Left hindlimb (tissue), 1 donor: ENCODE measurements around the gene TSPAN18.

Experiments
- DNase-seq: peaks from one replicate; pipeline ENCODE4 v3.0.0-alpha.2; 2018

TSPAN18 gene

DNA sequence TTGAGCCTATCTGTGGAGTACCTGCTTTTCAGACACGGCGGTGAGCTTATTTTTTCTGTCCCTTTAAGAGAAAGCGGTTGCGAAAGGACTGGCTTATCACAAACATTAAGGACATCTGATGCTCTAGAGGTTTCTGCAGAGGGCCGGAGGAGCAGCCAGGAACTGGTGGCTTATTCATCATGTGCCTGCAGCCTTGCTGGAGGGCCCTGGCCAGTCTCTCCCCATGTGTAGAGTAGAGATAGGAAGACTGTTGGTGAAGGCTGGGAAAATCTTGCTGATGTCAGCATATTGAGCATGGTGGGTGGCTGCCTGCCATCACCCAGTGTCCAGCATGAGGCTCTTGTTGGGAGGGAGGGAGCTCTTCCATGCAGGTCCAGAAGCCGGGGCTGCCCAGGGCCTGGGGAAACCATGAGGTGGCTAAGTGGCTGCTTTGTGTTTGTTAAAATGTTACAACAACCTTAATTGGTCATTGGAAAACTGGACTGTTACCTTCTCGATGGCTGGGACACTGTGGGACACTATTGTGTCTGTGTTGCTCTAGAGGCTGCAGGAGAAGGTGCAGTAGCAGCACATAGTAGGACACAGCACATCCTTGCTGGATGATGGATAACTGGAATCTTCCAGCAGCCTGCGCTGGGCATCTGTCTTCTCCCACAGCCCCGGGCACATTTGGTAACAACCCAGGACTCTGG is 54.3 kb downstream of the TSPAN18 start:
- no peak for DNase-seq

DNA sequence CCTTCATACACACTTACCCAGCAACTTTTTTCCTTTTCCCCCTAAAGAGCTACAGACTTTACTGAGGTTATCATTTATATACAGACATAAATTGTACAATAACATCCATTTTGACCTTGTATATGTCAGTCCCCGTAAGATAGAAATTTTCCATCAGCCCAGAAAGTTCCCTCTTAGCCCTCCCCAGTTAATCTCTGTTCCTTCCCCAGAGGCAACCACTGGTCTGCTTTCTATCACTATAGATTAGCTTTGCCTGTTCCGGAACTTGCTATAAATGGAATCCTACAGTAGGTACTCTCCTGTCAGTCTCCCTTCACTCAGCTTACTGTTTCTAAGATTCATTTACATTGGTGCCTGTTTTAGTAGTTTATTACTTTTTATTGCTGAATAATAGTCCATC is 54.9 kb downstream of the TSPAN18 start:
- DNase-seq: no peak

DNA sequence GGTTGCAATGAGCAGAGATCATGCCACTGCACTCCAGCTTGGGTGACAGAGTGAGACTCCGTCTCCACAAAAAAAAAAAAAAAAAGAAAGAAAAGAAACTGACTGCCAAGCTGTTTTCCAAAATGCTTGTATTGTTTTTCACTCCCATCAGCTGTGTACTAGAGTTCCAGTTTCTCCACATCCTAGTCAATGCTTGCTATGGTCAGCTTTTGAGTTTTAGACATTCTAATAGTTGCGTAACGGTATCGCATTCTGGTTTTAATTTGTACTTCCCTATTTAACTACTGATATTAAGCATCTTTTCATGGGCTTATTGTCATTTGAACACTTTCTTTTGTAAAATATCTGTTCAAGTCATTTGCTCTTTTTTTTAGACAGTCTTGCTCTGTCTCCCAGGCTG is 55.7 kb downstream of the TSPAN18 start:
- DNase-seq: no peak

DNA sequence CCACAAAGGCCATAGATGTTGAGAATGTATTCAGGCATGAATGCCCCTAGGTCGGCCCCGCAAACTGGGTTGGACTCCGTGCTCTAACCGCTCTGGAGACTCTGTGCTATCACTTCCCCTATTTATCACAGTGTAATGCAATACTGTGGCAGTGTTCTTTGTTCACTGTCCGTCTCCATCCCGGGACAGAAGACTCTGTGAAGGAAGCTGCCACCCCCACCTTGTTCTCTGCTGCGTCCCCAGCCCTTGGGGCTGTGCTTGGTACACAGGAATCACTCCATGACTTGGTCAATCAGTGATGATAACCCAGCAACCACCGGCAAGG is 57.6 kb downstream of the TSPAN18 start:
- DNase-seq: peak; percentile 22

DNA sequence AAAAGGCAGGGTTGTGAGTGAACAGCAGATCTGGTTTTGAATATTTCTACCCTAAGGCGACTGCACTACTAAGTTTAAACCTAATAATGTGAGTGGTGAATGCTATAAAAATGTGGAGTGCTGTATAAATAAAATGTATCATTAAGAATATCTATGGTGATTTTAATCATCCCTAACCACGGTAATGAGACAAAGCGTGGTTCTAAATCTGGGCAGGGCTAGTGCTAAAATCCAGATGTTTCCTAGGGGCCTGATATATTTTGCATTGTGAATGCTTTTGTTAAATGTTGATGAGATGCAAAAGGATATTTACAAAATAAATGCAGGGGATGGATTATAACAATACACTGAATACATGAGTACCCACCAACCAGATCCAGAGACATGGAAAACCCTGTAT is 58.1 kb downstream of the TSPAN18 start:
- DNase-seq: no peak

DNA sequence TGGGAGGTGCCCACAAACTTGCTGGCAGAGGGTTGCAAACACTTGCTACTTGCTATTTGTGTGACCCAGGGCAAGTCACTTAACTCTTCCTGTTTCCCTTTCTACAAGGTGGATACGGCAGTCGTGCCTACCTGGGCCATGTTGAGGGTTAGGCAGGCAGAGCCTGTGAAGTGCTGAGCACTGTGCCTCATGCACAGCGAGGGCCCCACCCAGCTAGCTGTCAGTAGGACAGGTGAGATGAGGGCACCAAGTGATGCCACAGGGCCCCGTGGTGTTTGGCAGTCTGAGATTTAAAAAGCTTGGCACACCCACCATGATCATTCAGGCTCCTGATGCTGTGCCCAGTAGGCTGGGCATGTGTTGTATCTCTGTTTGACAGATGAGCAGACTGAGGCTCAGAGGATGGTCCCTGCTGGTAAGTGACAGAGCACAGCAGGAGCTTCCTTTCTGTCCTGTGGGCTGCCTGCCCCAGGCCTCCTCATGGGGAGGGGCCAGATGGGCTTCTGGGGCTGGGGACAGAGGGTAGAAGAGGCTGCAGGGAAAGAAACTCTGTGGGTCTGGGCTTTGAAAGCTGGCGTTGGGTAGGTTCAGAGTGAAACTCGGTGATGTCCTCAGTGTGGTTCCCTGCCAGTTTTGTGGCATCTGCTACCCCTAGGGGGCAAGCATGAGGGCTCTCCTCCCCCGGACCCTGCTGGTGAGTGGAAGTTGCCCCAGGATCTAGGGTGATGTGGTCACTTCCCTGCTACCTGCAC is 59.3 kb downstream of the TSPAN18 start:
- DNase-seq: peak; percentile 32

DNA sequence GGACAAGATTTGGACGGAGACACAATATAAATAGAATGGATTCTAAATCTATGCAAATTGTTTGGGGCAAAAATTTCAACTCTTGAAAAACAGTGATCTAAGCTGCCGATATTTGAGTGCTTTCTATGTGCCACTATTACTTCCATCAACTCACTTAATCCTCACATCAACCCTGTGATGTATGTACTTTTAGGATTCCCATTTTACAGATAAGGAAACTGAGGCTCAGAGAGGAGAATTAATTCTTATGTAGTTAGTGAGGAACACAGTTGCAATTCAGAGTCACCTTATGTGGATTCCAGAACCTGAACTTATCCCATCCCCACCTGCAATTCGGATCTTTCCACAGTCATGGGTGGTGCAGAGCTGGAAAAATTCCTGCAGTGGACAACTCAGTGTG is 60.3 kb downstream of the TSPAN18 start:
- DNase-seq: peak; percentile 8

DNA sequence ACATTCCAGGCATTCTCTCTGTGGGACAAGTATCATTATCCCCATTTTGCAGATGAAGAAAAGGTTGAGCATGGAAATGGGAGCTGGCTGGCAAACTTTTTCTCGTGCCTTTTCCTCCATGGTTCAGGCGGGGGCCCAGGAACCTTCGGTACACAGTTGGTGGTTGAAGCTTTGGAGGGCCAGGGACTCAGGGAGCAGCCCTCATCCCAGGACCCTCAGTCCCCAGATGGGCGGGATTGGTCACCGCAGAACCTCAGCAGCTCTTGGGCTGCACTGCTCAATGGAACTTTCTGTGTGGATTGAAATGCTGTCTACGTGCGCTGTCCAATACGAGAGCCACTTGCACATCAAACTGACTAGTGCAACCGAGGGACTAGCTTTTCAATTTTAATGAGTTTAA is 61.2 kb downstream of the TSPAN18 start:
- peak; percentile 2 for DNase-seq

DNA sequence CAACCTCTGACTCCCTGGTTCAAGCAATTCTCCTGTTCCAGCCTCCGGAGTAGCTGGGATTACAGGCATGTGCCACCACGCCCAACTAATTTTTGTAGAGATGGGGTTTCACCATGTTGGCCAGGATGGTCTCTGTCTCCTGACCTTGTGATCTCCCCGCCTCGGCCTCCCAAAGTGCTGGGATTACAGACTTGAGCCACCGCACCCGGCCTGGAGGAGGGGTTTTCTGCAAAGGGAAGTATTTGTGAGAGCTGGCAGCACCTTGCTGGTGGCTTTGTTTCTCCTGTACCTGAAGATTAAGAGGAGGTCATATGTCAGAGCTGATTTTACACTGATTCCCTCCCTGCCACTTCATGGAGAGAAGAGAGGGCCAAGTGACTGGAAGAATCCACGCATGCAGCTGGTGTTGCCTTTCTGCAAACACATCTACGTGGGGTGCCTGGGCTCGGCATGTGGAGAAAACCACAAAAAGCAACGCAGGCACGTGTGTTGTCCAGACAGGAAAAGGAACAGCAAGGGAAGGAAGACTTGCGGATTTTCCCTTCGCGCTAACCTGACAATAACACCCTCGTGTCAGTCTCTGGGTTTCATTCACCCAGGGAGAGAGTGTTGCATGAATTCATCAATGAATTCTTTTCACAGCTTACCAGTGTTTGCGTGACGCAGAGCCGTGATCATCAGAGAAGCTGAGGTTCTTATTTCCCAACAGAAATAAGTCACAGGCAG is 61.9 kb downstream of the TSPAN18 start:
- DNase-seq: peak; percentile 23

DNA sequence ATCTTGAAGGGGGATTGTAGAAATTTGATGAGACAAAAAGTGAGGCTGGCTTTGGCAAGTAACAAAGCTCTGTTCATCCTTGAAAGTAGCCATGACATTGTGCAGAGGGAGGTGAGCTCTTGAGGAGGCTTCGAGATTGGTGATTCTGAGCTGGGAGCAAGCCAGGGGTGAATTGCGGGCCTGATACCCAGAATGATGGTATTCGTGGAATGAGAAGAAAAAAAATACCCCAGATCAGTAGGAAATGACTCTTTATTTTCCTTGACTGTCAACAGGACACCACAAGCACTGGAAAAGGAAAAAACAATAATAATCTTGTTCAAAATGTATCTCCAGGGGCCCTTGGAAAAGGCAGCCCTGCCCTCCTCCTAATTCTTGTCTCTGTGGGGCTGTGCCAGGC is 62.7 kb downstream of the TSPAN18 start:
- peak; percentile 4 for DNase-seq

DNA sequence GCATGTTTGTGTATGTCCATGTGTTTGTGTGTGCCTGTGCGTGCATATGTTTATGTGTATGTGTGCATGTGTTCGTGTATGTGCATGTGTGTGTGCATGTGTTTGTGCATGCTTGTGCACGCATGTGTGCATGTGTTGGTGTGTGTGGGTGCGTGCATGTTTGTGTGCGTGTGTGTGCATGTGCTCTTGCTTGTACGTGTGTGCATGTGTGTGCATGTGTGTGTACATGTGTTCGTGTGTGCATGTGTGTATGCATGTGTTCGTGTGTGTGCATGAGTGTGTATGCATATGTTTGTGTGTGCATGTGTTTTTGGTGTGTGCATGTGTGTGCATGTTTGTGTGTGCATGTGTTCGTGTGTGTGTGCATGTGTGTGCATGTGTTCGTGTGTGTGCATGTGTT is 63.4 kb downstream of the TSPAN18 start:
- DNase-seq: peak; percentile 8

DNA sequence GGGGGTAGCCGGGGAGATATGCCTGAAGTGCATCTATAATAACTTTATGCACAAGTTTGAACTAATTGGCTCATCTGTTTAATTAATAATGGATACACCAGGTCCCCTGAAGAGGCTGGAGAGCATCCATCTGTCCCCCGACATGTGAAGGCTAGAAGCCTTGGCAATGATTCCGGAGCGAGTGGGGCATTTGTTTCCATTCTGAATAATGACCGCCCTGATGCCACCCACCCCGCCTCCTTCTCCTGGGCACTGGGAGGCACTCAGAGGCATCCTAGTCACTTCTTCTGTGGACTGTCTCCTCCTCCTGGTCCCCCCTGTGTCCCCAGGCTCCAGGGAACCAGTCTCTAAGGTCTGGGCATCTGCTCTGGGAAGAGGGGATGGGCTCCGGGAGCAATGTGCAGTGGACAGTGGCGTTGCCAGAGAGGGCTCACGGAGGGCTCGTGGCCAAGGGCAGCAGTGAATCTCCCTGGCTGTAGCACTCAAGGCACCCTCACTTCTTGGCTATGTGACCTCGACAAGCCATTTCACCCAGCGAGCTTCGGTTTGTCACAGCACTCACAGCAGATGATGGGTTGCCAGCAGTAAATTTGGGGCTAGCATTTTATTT is 64.7 kb downstream of the TSPAN18 start:
- DNase-seq: peak; percentile 24

DNA sequence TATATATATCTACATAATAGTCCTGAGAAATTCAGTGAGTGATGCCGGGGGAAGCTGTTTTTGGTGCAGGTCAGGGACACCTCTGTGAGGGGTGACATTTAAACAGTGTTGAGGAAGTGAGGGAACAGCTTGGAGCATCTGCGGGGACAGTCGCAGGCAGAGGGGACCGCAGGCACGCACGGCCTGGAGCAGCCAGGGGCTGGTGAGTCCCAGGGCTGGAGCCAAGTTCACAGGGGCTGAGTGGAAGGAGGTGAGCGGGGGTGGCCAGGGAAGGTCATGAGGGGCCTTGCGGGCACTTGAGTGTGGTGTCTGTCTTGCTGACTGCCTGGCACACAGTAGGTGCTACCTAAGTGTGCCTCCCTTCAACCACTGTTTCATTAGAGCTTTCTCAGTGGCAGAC is 65.4 kb downstream of the TSPAN18 start:
- DNase-seq: peak; percentile 23

DNA sequence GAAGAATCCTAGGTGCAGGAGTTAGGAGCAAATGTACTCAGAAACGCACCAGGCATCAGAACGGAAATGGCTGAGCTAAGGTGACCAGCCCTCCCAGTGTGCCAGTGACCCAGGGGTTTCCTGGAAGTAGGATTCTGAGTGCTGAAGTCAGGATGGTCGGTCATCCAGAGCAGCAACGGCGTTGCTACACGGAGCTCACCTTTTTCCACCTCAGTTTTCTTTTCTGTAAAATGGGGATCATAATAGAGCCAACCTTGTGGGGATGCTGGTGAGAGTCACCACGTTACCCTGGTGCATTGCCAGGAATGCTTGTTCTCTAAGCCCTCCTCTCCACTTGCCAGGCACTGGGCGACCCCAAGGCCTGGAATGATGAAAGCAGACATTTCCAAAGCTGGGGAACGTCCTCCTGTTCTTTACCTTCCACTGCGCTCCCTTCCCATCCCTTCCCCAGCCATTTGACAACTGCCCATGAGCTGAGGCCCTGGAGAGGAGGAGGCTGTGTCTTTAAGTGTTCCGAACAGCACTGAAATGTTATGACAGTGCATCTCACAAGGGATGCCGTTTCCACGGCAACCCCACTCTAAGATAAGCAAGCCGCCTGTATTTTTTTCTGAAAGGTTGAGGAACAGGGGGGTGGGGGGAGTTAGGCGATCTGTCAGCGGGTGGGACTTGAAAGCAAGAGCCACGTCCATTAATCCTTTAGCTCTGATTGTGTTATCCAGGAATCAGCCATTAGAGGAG is 66.8 kb downstream of the TSPAN18 start:
- peak; percentile 52 for DNase-seq

DNA sequence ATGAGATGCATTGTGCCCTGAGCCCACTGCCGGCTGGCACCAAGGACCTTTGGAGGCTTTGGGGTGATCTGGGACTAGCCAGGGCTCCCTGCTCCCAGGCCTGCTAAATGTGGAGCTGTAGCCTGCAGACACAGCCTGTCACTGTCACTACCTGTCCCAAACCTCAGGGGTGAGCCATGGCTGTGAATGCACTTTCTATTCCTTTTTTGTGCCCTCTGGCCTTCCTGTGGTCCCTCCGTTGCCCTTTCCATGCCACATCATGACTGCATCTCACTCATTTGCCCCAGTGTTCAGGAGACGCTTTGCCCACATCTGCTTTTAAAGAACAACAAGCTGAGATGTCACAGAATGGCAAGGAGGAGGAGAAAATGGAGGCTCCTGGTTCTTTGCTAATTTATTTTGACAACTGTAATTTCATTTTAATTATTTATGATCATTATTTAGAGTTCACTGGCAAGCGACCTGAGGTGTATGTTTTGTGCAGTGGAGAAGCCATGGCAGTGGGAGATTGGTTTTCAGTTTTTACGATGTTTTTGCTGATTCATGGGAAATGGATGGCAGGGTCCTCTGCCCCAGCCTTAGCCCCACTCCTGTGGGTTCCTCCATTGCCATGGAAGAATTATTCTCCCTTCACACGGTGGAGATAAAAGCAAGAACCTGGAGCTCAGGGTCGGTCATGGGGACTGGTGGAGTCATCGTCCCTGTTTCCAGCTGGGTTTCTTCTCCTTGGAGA is 69.2 kb downstream of the TSPAN18 start:
- no peak for DNase-seq

DNA sequence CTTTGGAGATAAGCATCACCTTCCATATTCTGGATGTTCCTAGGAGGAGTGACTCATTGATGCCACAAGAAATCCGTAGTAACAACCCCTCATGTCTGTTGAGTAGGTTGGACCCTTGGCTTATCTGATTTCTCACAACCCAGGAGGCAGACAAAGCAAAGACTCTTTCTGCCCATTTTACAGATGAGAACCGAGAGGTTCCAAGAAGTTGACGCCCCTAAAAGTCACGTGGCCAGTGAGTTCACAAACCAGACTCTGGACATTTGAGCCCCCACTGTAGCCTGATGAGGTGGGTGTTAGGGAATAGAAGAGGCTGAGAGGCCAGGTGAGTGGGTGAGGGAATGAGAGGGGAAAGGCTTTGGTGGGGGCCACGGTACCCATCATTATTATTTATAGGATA is 70.3 kb downstream of the TSPAN18 start:
- DNase-seq: no peak

DNA sequence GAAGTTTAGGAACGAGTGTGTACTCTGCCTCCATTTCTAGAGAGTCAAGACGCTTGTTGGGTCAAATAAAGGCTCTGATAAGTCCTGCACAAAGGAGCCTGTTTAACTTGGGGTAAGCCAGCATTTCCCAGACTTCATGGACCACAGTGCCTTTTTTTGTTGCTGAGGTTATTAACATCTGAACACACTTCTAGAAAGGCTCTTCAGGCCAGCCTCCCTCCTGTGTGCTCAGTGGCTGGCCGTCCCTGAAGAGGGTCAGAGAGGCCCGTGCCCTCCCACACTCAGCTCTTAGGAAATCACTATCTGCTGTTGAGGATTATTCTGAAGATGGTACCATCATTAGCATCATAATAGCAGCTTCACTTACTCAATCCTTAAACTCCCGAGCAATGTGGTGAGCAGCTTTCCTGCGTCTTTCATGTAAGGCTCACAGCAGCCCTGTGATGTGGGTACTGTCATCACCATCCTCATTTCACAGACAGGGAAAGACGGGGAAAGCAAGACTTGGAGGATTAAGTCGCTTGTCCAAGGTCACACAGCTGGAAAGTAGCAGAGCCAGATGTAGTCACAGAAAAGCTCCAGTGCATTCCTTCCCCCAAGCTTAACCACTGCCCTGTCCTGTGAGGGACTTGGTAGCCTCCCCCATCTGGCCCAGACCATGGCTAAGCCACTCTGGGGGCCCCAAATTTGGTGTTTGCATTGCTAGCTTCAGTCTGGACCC is 71.3 kb downstream of the TSPAN18 start:
- peak; percentile 78 for DNase-seq

DNA sequence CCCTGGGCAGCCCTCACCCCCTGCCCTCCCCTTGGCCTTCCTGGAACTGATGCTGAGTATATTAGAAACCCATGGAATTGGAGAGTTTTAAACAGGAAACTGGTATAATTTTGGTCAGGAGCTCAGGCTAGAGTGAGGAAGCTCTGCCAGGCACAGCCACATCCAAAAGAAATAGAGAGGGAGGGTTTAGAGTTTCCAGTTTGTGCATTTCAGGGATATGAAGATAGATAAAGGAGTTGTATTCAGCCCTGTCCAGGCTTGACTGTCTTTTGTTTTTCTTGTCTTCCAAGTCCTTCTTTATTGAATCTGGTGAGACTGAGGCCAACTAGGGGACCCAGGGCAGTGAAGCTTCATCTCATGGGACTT is 71.8 kb downstream of the TSPAN18 start:
- DNase-seq: no peak

DNA sequence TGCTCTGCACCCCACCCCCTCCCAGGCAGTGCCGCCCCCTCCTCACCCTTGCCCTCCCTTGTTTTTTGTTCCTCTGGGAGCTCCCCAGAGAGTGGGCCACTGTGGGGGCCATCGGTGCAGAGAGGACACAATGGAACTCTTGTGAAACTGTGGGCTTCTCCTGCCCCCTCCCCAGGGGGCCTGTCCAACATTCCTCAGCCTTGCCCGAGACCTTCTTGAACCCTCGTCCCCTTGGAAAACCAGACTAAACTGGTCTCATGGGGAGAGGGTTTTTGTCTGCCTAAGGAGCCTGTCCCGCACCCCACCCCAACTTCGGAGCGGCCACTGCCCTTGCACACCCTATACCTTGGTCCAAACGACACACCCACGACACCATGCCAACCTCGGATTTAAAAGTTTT is 72.2 kb downstream of the TSPAN18 start:
- DNase-seq: no peak

DNA sequence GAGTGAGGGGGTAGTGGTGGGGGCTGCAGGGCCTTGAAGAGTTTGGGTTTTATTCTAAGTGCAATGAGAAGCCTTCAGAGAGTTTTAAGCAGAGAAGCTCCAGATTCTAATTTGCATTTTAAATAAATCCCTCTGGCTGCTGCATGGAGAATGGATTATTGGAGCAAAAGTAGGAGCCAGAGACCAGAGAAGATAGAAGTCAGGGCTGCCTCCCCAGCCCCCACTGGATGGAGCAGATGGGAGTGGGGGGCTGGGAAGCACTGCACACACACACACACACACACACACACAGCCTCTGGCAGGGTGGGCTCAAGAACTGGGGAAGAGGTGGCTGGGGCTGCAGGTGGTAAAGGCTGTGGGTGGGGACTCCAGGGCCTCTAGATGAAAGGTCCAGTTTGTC is 75.6 kb downstream of the TSPAN18 start:
- no peak for DNase-seq

DNA sequence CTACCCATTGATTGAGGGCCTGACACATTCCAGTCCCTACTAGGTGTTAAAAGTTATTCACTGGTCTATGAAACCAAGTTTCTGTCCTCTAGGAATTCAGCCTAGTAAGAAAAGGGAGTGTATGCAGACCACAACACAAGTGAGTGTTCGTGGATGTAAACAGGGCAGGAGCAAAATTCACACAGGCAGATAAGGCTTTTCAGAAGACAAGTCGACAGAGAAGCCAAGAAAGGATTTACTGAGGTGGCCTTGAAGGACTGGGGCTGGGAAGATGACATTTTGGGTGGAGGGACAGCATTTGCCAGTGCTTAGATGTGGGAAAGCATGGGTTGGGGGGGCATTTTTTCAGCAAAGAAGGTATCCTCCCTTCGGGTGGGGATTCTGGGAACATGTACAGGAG is 76.2 kb downstream of the TSPAN18 start:
- no peak for DNase-seq
